Ovary (tissue), 3 donors: Measurements from ENCODE around the gene KCNJ6.

Experiments
- CTCF ChIP-seq, 3 donors: fragments of 450-650 bp in 2 of 3; fragments of 200-600 bp in 1 of 3; IDR thresholded peaks; one replicate each; pipeline versions ENCODE4 v1.5.1 to v1.8.0; 2016 to 2022; ENCODE audit warnings: antibody characterized with exemption in 3 of 3, mild to moderate bottlenecking in 1 of 3
- POLR2A ChIP-seq: fragments of 450-650 bp; IDR thresholded peaks from one replicate; pipeline ENCODE4 v1.6.1; 2017; ENCODE audit warnings: antibody characterized with exemption, mild to moderate bottlenecking, moderate library complexity
- donor health status: DM: no; HTN: no; CAD: no.

GRCh38 chr21:37860416-37860815 is 55.8 kb downstream of the KCNJ6 start:
- TF ChIP-seq CTCF (IDR thresholded peaks at IDR 0.05) (no peak), POLR2A (no peak)
